ENCODE measurements around the gene LRRC4C. TPM values are rescaled to one million over a fixed set of nuclear protein-coding genes. Genes with fewer than 3 reads are reported as not detected.

The LRRC4C gene
- total RNA-seq, 3 donors from 2014 or later (not counting 1 experiment from before 2014, with no cell fraction given), result not detected

DNA sequence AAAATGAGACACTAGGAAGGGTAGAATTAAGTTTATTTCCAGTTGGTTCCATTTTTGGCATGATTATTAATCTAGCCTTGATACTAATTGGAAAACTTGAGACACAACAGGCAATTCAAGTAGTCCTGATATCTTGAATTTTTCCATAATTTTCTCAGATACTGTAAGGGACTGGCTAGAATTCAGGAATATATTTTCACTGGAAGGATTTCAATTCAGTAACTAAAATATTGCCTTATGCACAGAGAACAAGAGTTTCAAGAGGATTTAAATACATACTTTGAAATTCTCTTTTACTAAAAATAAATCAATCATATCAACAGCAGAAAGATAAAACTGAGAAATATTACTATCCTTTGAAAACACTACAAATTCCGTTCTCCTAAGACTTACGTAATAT is 632.9 kb downstream of the LRRC4C start:
- intact Hi-C loops (cut with micrococcal nuclease), result no loop called here
- no peak overlapping the region for H3K4me3 ChIP-seq (ENCODE audit: low read length)

DNA sequence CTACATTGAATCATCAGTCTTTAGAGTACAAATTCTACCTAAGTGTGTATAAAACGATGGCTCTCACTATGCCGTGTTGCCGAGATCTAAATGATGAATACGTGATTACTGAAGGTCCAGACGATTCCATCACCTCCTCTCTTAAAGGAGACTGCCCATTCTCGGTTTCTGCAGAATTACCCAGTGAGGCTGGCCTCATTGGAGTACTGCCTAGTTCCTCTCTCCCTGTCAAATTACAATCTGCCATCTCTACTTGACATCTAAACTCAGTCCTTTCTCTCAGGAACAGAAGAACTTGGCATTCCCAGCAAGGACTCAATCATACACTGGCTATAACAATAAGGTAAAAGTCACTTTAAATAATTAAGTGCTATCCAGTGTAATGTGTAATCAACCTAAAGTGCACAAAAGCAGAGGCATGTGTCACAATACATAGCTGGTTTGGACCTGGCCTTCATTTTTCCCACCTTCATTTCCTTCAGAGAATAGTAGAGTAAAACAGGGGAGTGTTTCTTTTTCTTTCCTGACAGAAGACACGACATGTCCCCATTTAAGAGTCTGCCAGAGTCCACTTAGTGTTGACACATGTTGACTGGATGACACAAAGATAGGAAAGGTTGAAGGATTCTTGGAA is 634.1 kb downstream of the LRRC4C start:
- Histone ChIP-seq H3K27me3 (ENCODE audit: control insufficient read depth, insufficient read depth, low read length) (no peaks in the 10 kb centered on the region), H3K4me1 (ENCODE audit: control insufficient read depth, insufficient read depth, low read length) (no peaks in the 10 kb centered on the region), H3K27ac (ENCODE audit: low read length) (no peak overlapping the region), H3K36me3 (ENCODE audit: control insufficient read depth, insufficient read depth, low read length) (no peaks in the 10 kb centered on the region), H3K9me3 (ENCODE audit: control insufficient read depth, insufficient read depth, low read length) (peaks cover 4% of the 10 kb centered on the region), H3K4me3 (ENCODE audit: low read length) (no peak overlapping the region)
- Mint-ChIP-seq H3K9me3 (peaks cover 9 to 12% of the 10 kb centered on the region in 2 donors), H3K27ac (no peak overlapping the region), H3K27me3 (ENCODE audit: low read depth in 2 of 2) (no peaks in the 10 kb centered on the region), H3K4me1 (no peaks in the 10 kb centered on the region), H3K36me3 (no peaks in the 10 kb centered on the region), H3K4me3 (no peak overlapping the region)
- TF ChIP-seq, protein P1, sequence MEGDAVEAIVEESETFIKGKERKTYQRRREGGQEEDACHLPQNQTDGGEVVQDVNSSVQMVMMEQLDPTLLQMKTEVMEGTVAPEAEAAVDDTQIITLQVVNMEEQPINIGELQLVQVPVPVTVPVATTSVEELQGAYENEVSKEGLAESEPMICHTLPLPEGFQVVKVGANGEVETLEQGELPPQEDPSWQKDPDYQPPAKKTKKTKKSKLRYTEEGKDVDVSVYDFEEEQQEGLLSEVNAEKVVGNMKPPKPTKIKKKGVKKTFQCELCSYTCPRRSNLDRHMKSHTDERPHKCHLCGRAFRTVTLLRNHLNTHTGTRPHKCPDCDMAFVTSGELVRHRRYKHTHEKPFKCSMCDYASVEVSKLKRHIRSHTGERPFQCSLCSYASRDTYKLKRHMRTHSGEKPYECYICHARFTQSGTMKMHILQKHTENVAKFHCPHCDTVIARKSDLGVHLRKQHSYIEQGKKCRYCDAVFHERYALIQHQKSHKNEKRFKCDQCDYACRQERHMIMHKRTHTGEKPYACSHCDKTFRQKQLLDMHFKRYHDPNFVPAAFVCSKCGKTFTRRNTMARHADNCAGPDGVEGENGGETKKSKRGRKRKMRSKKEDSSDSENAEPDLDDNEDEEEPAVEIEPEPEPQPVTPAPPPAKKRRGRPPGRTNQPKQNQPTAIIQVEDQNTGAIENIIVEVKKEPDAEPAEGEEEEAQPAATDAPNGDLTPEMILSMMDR (IDR thresholded peaks at IDR 0.05), result no peak
- ATAC-seq (no peak), DNase-seq (no peak)
- WGBS (ENCODE audit: insufficient coverage), result 83% methylated on average over 7 of the region's 7 CpGs
- intact Hi-C loops (cut with micrococcal nuclease), result no loop called here

More for the DNA sequence above, 632.9 kb downstream of the LRRC4C start:
- H3K9me3 Mint-ChIP-seq, result peaks cover 9 to 12% of the 10 kb centered on the region in 2 donors
- H3K4me1 Mint-ChIP-seq, result no peaks in the 10 kb centered on the region
- no peak for DNase-seq
- ATAC-seq, result no peak
- H3K36me3 ChIP-seq (ENCODE audit: control insufficient read depth, insufficient read depth, low read length), result no peaks in the 10 kb centered on the region
- TF ChIP-seq, protein P1 (IDR thresholded peaks at IDR 0.05), result no peak
- no peak overlapping the region for H3K27ac ChIP-seq (ENCODE audit: low read length)
- no peak overlapping the region for H3K27ac Mint-ChIP-seq
- no CpG with 5 or more reads among the region's 2 CpGs for WGBS (ENCODE audit: insufficient coverage)
- H3K27me3 ChIP-seq (ENCODE audit: control insufficient read depth, insufficient read depth, low read length), result no peaks in the 10 kb centered on the region
- no peaks in the 10 kb centered on the region for H3K4me1 ChIP-seq (ENCODE audit: control insufficient read depth, insufficient read depth, low read length)
- no peak overlapping the region for H3K4me3 Mint-ChIP-seq
- peaks cover 4% of the 10 kb centered on the region for H3K9me3 ChIP-seq (ENCODE audit: control insufficient read depth, insufficient read depth, low read length)
- no peaks in the 10 kb centered on the region for H3K36me3 Mint-ChIP-seq
- H3K27me3 Mint-ChIP-seq (ENCODE audit: low read depth in 2 of 2), result no peaks in the 10 kb centered on the region

DNA sequence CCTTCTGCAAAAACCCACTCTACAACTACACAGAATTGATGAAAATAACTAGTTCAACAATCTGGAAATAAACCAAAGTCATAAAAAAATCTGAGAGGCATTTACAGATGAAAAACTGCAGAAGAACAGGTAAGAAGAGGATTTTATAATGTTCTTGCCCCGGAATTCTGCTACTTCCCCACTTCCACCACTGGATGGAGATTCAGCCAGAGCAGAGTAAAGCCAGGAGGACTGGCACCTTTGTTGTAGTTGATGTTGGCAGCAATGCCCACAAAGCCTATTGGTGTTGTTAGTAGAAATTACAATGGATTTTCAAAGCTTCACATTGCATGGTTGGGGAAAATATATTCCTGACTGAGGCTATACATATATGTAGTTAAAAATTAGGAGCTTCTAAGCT is 640.2 kb downstream of the LRRC4C start:
- H3K4me1 ChIP-seq (ENCODE audit: control insufficient read depth, insufficient read depth, low read length), result no peaks in the 10 kb centered on the region
- intact Hi-C loops (cut with micrococcal nuclease), result no loop called here
- DNase-seq (no peak), ATAC-seq (no peak)
- H3K9me3 ChIP-seq (ENCODE audit: control insufficient read depth, insufficient read depth, low read length), result peaks cover 1% of the 10 kb centered on the region
- no peak overlapping the region for H3K4me3 ChIP-seq (ENCODE audit: low read length)
- WGBS (ENCODE audit: insufficient coverage), result 40% methylated on average over 1 of the region's 1 CpG
- no peaks in the 10 kb centered on the region for H3K36me3 ChIP-seq (ENCODE audit: control insufficient read depth, insufficient read depth, low read length)
- H3K27me3 ChIP-seq (ENCODE audit: control insufficient read depth, insufficient read depth, low read length), result no peaks in the 10 kb centered on the region
- H3K27ac ChIP-seq (ENCODE audit: low read length), result no peak overlapping the region
- TF ChIP-seq, protein P1 (IDR thresholded peaks at IDR 0.05), result no peak
- no peaks in the 10 kb centered on the region for H3K27me3 Mint-ChIP-seq (ENCODE audit: low read depth in 2 of 2)
- H3K27ac Mint-ChIP-seq, result no peak overlapping the region
- H3K4me3 Mint-ChIP-seq, result no peak overlapping the region
- H3K9me3 Mint-ChIP-seq, result peaks cover 15 to 34% of the 10 kb centered on the region in 2 donors
- no peaks in the 10 kb centered on the region for H3K4me1 Mint-ChIP-seq
- peaks cover 8% of the 10 kb centered on the region for H3K36me3 Mint-ChIP-seq

DNA sequence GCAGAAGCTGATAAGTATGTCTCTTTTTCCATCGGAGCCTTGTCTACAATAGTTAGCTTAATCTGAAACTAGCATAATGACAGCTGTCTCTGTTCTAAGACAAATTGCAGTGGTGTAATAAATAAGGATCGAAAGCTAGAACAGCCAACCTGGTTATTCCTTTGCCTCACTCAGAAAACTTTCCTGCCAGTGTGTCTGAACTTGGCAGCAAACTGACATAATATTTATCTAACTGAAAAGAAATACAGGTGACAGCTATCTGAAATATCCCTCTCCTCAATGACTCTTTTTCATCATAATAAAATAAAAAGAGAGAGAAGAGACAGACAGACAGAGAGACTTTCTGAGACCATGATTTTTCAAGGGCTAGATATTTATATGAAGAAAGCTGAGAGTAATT is 642.5 kb downstream of the LRRC4C start:
- no peak for DNase-seq
- intact Hi-C loops (cut with micrococcal nuclease), result no loop called here
- TF ChIP-seq, protein P1 (IDR thresholded peaks at IDR 0.05), result no peak

More for the DNA sequence above, 642.5 kb downstream of the LRRC4C start:
- no peaks in the 10 kb centered on the region for H3K36me3 ChIP-seq (ENCODE audit: control insufficient read depth, insufficient read depth, low read length)
- Mint-ChIP-seq H3K27me3 (ENCODE audit: low read depth in 2 of 2) (no peaks in the 10 kb centered on the region), H3K9me3 (peaks cover 12 to 37% of the 10 kb centered on the region in 2 donors), H3K4me1 (no peaks in the 10 kb centered on the region), H3K36me3 (peaks cover 8% of the 10 kb centered on the region), H3K27ac (no peak overlapping the region), H3K4me3 (no peak overlapping the region)
- H3K4me1 ChIP-seq (ENCODE audit: control insufficient read depth, insufficient read depth, low read length), result no peaks in the 10 kb centered on the region
- no peaks in the 10 kb centered on the region for H3K27me3 ChIP-seq (ENCODE audit: control insufficient read depth, insufficient read depth, low read length)
- H3K27ac ChIP-seq (ENCODE audit: low read length), result no peak overlapping the region
- no peak for ATAC-seq
- H3K9me3 ChIP-seq (ENCODE audit: control insufficient read depth, insufficient read depth, low read length), result peaks cover 4% of the 10 kb centered on the region
- WGBS (ENCODE audit: insufficient coverage), result 96% methylated on average over 2 of the region's 2 CpGs
- H3K4me3 ChIP-seq (ENCODE audit: low read length), result no peak overlapping the region

All from natural killer cell (primary cell).